ENCODE results near the gene TMEM109. TPM values are rescaled to one million over a fixed set of nuclear protein-coding genes. Genes with fewer than 3 reads are reported as not detected.
A peak's percentile ranks its signal among the peaks of the same experiment; 100 is the strongest.

TMEM109 gene
- total and polyA plus RNA-seq, 9 of the 15 experiments (the other 6 are each of a cell fraction or from before 2014, with no cell fraction given) = 9.2 to 71.3 (median 30.5) TPM

- DNase-seq (ENCODE audit: extremely low read depth in 1 of 4, low spot score in 3 of 4) (no peak), ATAC-seq (no peak), FAIRE-seq (no peak)
- Histone ChIP-seq H3K4me3 (no peak overlapping the region), H2AFZ (ENCODE audit: low read depth, low read length) (no peak overlapping the region), H4K20me1 (replicated peaks; ENCODE audit: control insufficient read depth, insufficient read depth, low read length) (peaks cover 31% of the 10 kb centered on the region), H3K9me3 (replicated peaks; ENCODE audit: control insufficient read depth, insufficient read depth, low read depth, low read length) (no peaks in the 10 kb centered on the region), H3K9ac (ENCODE audit: insufficient read depth in 1 of 2, low read depth in 2 of 2, low read length in 2 of 2) (no peak overlapping the region), H3K4me1 (replicated peaks in 1 of 2; ENCODE audit: control insufficient read depth in 2 of 2, insufficient read depth in 2 of 2, low read length in 2 of 2) (peaks cover 5 to 14% of the 10 kb centered on the region in 2 experiments; a peak in 4 of 5 replicates), H3K36me3 (ENCODE audit: control insufficient read depth, insufficient read depth, low read length) (peaks cover 77% of the 10 kb centered on the region), H3K4me2 (ENCODE audit: insufficient read depth, low read length) (no peak overlapping the region), H3K27me3 (ENCODE audit: control insufficient read depth in 2 of 2, insufficient read depth in 2 of 2, low read length in 2 of 2) (no peaks in the 10 kb centered on the region), H3K79me2 (ENCODE audit: control insufficient read depth, insufficient read depth, low read length) (peaks cover 43% of the 10 kb centered on the region), H3K9me1 (ENCODE audit: control insufficient read depth, insufficient read depth, low read length) (peaks cover 3% of the 10 kb centered on the region), H3K27ac (ENCODE audit: extremely low read depth, low read depth, low read length) (no peak overlapping the region)
- no TSS peak for BruUV-seq (replicated peaks)
- in situ Hi-C loops (cut with MboI) (no loop called here), intact Hi-C loops (cut with micrococcal nuclease) (no loop called here)
- POLR2A ChIA-PET = interaction anchor here (0.5 to 2.5 kb wide), 4 partner anchors 10 to 81 kb away, joined by 3 to 10 read pairs (median 5); partner anchors contain the start of gene TMEM109
- TF ChIP-seq RCOR1 (IDR thresholded peaks at IDR 0.05; ENCODE audit: borderline replicate concordance in 1 of 2, low read depth in 2 of 2, low read length in 2 of 2) (no peak), ZNF740 (CRISPR knock-in tag; IDR thresholded peaks at IDR 0.05) (peak; percentile 22; the same call in 1 of the 2 replicates), ZNF740 (tag; IDR thresholded peaks at IDR 0.05) (no peak), ZSCAN32 (CRISPR knock-in tag; IDR thresholded peaks at IDR 0.05) (no peak), HBP1 (CRISPR knock-in tag; IDR thresholded peaks at IDR 0.05) (no peak)
- CTCF ChIA-PET (ENCODE audit: low intra/inter-chr PET ratio) = no interaction called here
- WGBS (ENCODE audit: insufficient coverage, low coverage, missing lambda C conversion rate) = 97% methylated on average over 10 of the region's 11 CpGs
Observed at GRCh38 chr11:60902625-60903024, 11.3 kb upstream of the TMEM109 start.

Measured in K562 (cell line).